ENCODE results near the gene SLC12A7. TPM values are rescaled to one million over a fixed set of nuclear protein-coding genes. Genes with fewer than 3 reads are reported as not detected.
A peak's percentile ranks its signal among the peaks of the same experiment; 100 is the strongest.

Gene SLC12A7
- total and polyA plus RNA-seq, 2 of the 13 experiments (the other 11 are each of a cell fraction or from before 2014, with no cell fraction given), result 14.0 to 18.5 TPM

DNA sequence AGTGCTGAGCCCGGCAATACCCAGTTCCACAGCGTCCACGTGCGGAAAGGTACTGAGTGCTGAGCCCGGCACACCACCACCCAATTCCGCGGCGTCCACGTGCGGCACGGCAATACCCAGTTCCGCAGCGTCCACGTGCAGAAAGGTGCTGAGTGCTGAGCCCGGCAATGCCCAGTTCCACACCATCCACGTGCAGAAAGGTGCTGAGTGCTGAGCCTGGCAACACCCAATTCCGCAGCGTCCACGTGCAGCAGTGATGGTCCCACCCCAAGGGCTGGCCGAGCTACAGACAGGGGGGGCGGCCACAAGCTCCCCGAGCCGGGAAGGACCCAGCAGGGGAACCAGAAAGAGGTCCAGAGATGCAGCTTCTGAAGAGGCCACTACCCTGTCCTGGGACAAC lies 20.2 kb downstream of the SLC12A7 start:
- Histone ChIP-seq H3K36me3 (replicated peaks in 1 of 2; ENCODE audit: control insufficient read depth in 1 of 2, insufficient read depth in 2 of 2, low read length in 2 of 2) (peaks cover 27 to 80% of the 10 kb centered on the region in 2 experiments; a peak in 4 of 5 replicates), H3K9ac (ENCODE audit: insufficient read depth, low read depth, low read length) (no peak overlapping the region), H3K79me2 (ENCODE audit: insufficient read depth, low read length) (peaks cover 2% of the 10 kb centered on the region), H3K4me3 (replicated peaks in 1 of 3; ENCODE audit: insufficient read depth in 1 of 3, low read depth in 2 of 3, low read length in 3 of 3) (no peak overlapping the region), H3K4me2 (ENCODE audit: low read depth, low read length) (no peak overlapping the region), H3K4me1 (ENCODE audit: insufficient read depth, low read length) (no peaks in the 10 kb centered on the region), H3K27ac (ENCODE audit: extremely low read length, insufficient read depth, low read length) (no peak overlapping the region), H3K27me3 (ENCODE audit: control insufficient read depth in 1 of 2, insufficient read depth in 2 of 2, low read length in 2 of 2) (no peaks in the 10 kb centered on the region), H2AFZ (ENCODE audit: low read length) (no peak overlapping the region), H3K9me3 (ENCODE audit: low read length) (no peaks in the 10 kb centered on the region), H4K20me1 (ENCODE audit: insufficient read depth, low read length) (no peaks in the 10 kb centered on the region)
- ATAC-seq (no peak), DNase-seq (ENCODE audit: low spot score) (no peak), FAIRE-seq (no peak)
- ChIA-PET CTCF (ENCODE audit: low intra/inter-chr PET ratio, low total read pairs) (no interaction called here), POLR2A (no interaction called here)
- in situ Hi-C loops (cut with HindIII; ENCODE audit: extremely low pct_ligation_motif_present, low pct_unique_long_range_greater_than_20kb) (no loop called here), intact Hi-C loops (cut with micrococcal nuclease; ENCODE audit: unreplicated experiment) (no loop called here)
- WGBS (ENCODE audit: low lambda C conversion rate), result 95% methylated on average over 13 of the region's 23 CpGs
- TF ChIP-seq MED8 (CRISPR knock-in tag; IDR thresholded peaks at IDR 0.05; ENCODE audit: insufficient replicate concordance) (no peak), CHD2 (IDR thresholded peaks at IDR 0.05; ENCODE audit: low read depth, low read length) (no peak), ZNF605 (CRISPR knock-in tag; IDR thresholded peaks at IDR 0.05) (no peak), ZFP37 (CRISPR knock-in tag; IDR thresholded peaks at IDR 0.05; ENCODE audit: borderline replicate concordance) (no peak), ARHGAP35 (CRISPR knock-in tag; IDR thresholded peaks at IDR 0.05; ENCODE audit: borderline replicate concordance) (no peak), RBFOX2 (IDR thresholded peaks at IDR 0.05; ENCODE audit: low read depth, low read length) (peak; percentile 53; the same call in 1 of the 2 replicates)
- TF ChIP-seq, protein P1, sequence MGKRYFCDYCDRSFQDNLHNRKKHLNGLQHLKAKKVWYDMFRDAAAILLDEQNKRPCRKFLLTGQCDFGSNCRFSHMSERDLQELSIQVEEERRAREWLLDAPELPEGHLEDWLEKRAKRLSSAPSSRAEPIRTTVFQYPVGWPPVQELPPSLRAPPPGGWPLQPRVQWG (CRISPR knock-in tag; IDR thresholded peaks at IDR 0.05; ENCODE audit: borderline replicate concordance, low read depth), result no peak
- BruUV-seq (replicated peaks), result no TSS peak

- ChIA-PET CTCF (ENCODE audit: low intra/inter-chr PET ratio, low total read pairs) (no interaction called here), POLR2A (no interaction called here)
- no peaks in the 10 kb centered on the region for H3K4me1 ChIP-seq (ENCODE audit: insufficient read depth, low read length)
- H3K9me3 ChIP-seq (ENCODE audit: low read length), result no peaks in the 10 kb centered on the region
- peaks cover 35 to 81% of the 10 kb centered on the region in 2 experiments for H3K36me3 ChIP-seq (replicated peaks in 1 of 2; ENCODE audit: control insufficient read depth in 1 of 2, insufficient read depth in 2 of 2, low read length in 2 of 2)
- no peak overlapping the region for H3K4me3 ChIP-seq (replicated peaks in 1 of 3; ENCODE audit: insufficient read depth in 1 of 3, low read depth in 2 of 3, low read length in 3 of 3)
- no peaks in the 10 kb centered on the region for H3K27me3 ChIP-seq (ENCODE audit: control insufficient read depth in 1 of 2, insufficient read depth in 2 of 2, low read length in 2 of 2)
- DNase-seq (ENCODE audit: low spot score) (no peak), ATAC-seq (no peak), FAIRE-seq (no peak)
- in situ Hi-C loops (cut with HindIII; ENCODE audit: extremely low pct_ligation_motif_present, low pct_unique_long_range_greater_than_20kb), result no loop called here
- no TSS peak for BruUV-seq (replicated peaks)
- no peak overlapping the region for H3K9ac ChIP-seq (ENCODE audit: insufficient read depth, low read depth, low read length)
- no peaks in the 10 kb centered on the region for H4K20me1 ChIP-seq (ENCODE audit: insufficient read depth, low read length)
- H3K4me2 ChIP-seq (ENCODE audit: low read depth, low read length), result no peak overlapping the region
- intact Hi-C loops (cut with micrococcal nuclease; ENCODE audit: unreplicated experiment), result no loop called here
- H3K27ac ChIP-seq (ENCODE audit: extremely low read length, insufficient read depth, low read length), result no peak overlapping the region
- no peak overlapping the region for H2AFZ ChIP-seq (ENCODE audit: low read length)
- no peaks in the 10 kb centered on the region for H3K79me2 ChIP-seq (ENCODE audit: insufficient read depth, low read length)
- no CpG with 5 or more reads among the region's 16 CpGs for WGBS (ENCODE audit: low lambda C conversion rate)
- TF ChIP-seq GTF2F1 (IDR thresholded peaks at IDR 0.05; ENCODE audit: low read length) (no peak), FOXK2 (IDR thresholded peaks at IDR 0.05) (no peak), MED8 (CRISPR knock-in tag; IDR thresholded peaks at IDR 0.05; ENCODE audit: insufficient replicate concordance) (no peak), DRAP1 (CRISPR knock-in tag; IDR thresholded peaks at IDR 0.05) (no peak), JDP2 (CRISPR knock-in tag; IDR thresholded peaks at IDR 0.05; ENCODE audit: borderline replicate concordance) (no peak), SOX6 (IDR thresholded peaks at IDR 0.05) (no peak), SOX6 (CRISPR knock-in tag; IDR thresholded peaks at IDR 0.05) (no peak), ARNT2 (CRISPR knock-in tag; IDR thresholded peaks at IDR 0.05; ENCODE audit: low read depth) (no peak), MXD4 (CRISPR knock-in tag; IDR thresholded peaks at IDR 0.05) (no peak), WIZ (CRISPR knock-in tag; IDR thresholded peaks at IDR 0.05) (no peak)
- TF ChIP-seq, protein P2, sequence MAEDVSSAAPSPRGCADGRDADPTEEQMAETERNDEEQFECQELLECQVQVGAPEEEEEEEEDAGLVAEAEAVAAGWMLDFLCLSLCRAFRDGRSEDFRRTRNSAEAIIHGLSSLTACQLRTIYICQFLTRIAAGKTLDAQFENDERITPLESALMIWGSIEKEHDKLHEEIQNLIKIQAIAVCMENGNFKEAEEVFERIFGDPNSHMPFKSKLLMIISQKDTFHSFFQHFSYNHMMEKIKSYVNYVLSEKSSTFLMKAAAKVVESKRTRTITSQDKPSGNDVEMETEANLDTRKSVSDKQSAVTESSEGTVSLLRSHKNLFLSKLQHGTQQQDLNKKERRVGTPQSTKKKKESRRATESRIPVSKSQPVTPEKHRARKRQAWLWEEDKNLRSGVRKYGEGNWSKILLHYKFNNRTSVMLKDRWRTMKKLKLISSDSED (CRISPR knock-in tag; IDR thresholded peaks at IDR 0.05), result no peak
Observed at GRCh38 chr5:1090538-1090937, 21.3 kb downstream of the SLC12A7 start.
